ENCODE results near the gene NME7.

Gene NME7

DNA sequence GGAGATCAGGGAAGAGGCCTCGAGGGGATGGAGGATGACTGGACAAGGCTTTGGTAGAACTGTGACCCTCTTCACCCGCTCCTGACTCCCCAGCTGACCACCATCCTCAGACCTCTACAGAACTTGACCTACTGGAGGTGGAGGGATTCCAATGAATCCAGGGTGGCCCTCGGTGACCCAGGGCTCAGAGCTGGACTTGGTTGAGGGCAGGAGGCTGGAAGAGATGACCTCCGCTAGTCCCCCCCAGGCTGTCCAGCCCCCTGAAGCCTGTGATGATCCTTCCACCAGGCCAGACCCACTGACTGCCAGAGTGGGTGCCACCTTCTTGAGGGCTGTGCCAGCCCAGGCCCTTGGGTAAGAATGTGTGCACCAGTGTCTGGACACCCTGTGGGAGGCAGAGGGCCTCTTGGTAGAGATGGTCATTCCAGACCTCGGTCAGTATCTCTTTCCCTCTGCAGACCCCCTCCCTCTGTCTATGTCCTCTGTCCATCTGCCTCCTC lies 216.2 kb downstream of the NME7 start:
- Histone ChIP-seq H3K79me2 (ENCODE audit: insufficient read depth, low read length) (no peaks in the 10 kb centered on the region), H3K9ac (ENCODE audit: low read depth, low read length, poor library complexity, severe bottlenecking) (no peak overlapping the region), H3K4me1 (ENCODE audit: insufficient read depth, low read length, poor library complexity, severe bottlenecking) (peaks cover 8% of the 10 kb centered on the region), H3K9me3 (ENCODE audit: insufficient read depth, low read depth, low read length) (no peaks in the 10 kb centered on the region), H3F3A (ENCODE audit: low read depth) (no peaks in the 10 kb centered on the region), H3K36me3 (ENCODE audit: insufficient read depth, low read length) (no peaks in the 10 kb centered on the region), H3K4me2 (ENCODE audit: low read depth, low read length, poor library complexity, severe bottlenecking) (no peak overlapping the region), H3K9me2 (replicated peaks; ENCODE audit: low read depth, low read length) (no peaks in the 10 kb centered on the region), H3K4me3 (ENCODE audit: low read length, poor library complexity, severe bottlenecking) (no peak overlapping the region), H3K27me3 (ENCODE audit: insufficient read depth, low read length, poor library complexity, severe bottlenecking) (no peaks in the 10 kb centered on the region), H2AFZ (ENCODE audit: low read length) (no peak overlapping the region), H4K20me1 (ENCODE audit: insufficient read depth, low read length, poor library complexity, severe bottlenecking) (no peaks in the 10 kb centered on the region)
- TF ChIP-seq, protein P1, sequence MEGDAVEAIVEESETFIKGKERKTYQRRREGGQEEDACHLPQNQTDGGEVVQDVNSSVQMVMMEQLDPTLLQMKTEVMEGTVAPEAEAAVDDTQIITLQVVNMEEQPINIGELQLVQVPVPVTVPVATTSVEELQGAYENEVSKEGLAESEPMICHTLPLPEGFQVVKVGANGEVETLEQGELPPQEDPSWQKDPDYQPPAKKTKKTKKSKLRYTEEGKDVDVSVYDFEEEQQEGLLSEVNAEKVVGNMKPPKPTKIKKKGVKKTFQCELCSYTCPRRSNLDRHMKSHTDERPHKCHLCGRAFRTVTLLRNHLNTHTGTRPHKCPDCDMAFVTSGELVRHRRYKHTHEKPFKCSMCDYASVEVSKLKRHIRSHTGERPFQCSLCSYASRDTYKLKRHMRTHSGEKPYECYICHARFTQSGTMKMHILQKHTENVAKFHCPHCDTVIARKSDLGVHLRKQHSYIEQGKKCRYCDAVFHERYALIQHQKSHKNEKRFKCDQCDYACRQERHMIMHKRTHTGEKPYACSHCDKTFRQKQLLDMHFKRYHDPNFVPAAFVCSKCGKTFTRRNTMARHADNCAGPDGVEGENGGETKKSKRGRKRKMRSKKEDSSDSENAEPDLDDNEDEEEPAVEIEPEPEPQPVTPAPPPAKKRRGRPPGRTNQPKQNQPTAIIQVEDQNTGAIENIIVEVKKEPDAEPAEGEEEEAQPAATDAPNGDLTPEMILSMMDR (conservative IDR thresholded peaks at IDR 0.05; ENCODE audit: low read length), result no peak
- no peak for TF ChIP-seq EZH2phosphoT487 (IDR thresholded peaks at IDR 0.05; ENCODE audit: borderline replicate concordance)

- no peaks in the 10 kb centered on the region for H3K36me3 ChIP-seq (ENCODE audit: insufficient read depth, low read length)
- H3K4me1 ChIP-seq (ENCODE audit: insufficient read depth, low read length, poor library complexity, severe bottlenecking), result peaks cover 8% of the 10 kb centered on the region
- H3K9ac ChIP-seq (ENCODE audit: low read depth, low read length, poor library complexity, severe bottlenecking), result no peak overlapping the region
- H4K20me1 ChIP-seq (ENCODE audit: insufficient read depth, low read length, poor library complexity, severe bottlenecking), result no peaks in the 10 kb centered on the region
- no peaks in the 10 kb centered on the region for H3K27me3 ChIP-seq (ENCODE audit: insufficient read depth, low read length, poor library complexity, severe bottlenecking)
- no peaks in the 10 kb centered on the region for H3K9me2 ChIP-seq (replicated peaks; ENCODE audit: low read depth, low read length)
- no peaks in the 10 kb centered on the region for H3K9me3 ChIP-seq (ENCODE audit: insufficient read depth, low read depth, low read length)
- no peak overlapping the region for H2AFZ ChIP-seq (ENCODE audit: low read length)
- no peaks in the 10 kb centered on the region for H3F3A ChIP-seq (ENCODE audit: low read depth)
- H3K4me3 ChIP-seq (ENCODE audit: low read length, poor library complexity, severe bottlenecking), result no peak overlapping the region
- TF ChIP-seq EZH2phosphoT487 (IDR thresholded peaks at IDR 0.05; ENCODE audit: borderline replicate concordance), result no peak
- TF ChIP-seq, protein P1 (conservative IDR thresholded peaks at IDR 0.05; ENCODE audit: low read length), result no peak
- H3K4me2 ChIP-seq (ENCODE audit: low read depth, low read length, poor library complexity, severe bottlenecking), result no peak overlapping the region
- H3K79me2 ChIP-seq (ENCODE audit: insufficient read depth, low read length), result no peaks in the 10 kb centered on the region
These were observed 216.8 kb downstream of the NME7 start for GRCh38 chr1:169150641-169151337.

DNA sequence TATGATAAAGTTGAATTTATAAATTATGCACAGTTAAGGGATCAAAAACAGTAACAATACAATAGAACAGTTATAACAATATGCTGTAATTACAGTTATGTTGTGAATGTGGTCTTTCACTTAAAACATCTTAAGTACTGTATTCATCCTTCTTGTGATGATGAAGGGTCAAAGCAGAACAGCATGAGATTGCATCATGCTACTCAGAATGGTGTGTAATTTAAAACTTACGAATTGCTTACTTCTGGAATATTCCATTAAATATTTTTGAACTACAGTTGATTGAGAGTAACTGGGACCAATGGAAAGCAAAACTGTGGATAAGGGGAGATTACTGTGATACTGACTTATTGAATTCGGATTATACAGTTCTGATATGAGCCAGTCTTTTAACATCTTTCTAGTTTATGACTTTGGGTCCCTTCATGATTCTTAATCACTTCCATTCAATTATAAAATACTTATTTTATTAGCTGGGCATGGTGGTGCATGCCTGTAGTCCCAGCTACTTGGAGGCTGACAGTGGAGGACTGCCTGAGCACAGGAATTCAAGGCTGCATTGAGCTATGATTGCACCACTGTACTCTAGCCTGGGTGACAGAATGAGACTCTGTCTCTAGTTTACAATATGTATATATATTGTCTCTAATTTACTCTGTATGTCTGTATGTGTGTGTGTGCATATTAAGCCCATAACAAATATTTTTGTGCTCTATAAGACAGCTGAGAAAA lies 217.9 kb downstream of the NME7 start:
- H3K27me3 ChIP-seq (ENCODE audit: insufficient read depth, low read length, poor library complexity, severe bottlenecking), result no peaks in the 10 kb centered on the region
- no peaks in the 10 kb centered on the region for H3K36me3 ChIP-seq (ENCODE audit: insufficient read depth, low read length)
- no peak overlapping the region for H2AFZ ChIP-seq (ENCODE audit: low read length)
- no peaks in the 10 kb centered on the region for H3K9me2 ChIP-seq (replicated peaks; ENCODE audit: low read depth, low read length)
- no peaks in the 10 kb centered on the region for H3K79me2 ChIP-seq (ENCODE audit: insufficient read depth, low read length)
- TF ChIP-seq, protein P1 (conservative IDR thresholded peaks at IDR 0.05; ENCODE audit: low read length), result no peak
- TF ChIP-seq EZH2phosphoT487 (IDR thresholded peaks at IDR 0.05; ENCODE audit: borderline replicate concordance), result no peak
- no peaks in the 10 kb centered on the region for H4K20me1 ChIP-seq (ENCODE audit: insufficient read depth, low read length, poor library complexity, severe bottlenecking)
- H3K4me3 ChIP-seq (ENCODE audit: low read length, poor library complexity, severe bottlenecking), result no peak overlapping the region
- H3K9me3 ChIP-seq (ENCODE audit: insufficient read depth, low read depth, low read length), result no peaks in the 10 kb centered on the region
- H3K9ac ChIP-seq (ENCODE audit: low read depth, low read length, poor library complexity, severe bottlenecking), result no peak overlapping the region
- H3K4me1 ChIP-seq (ENCODE audit: insufficient read depth, low read length, poor library complexity, severe bottlenecking), result peaks cover 8% of the 10 kb centered on the region
- H3K4me2 ChIP-seq (ENCODE audit: low read depth, low read length, poor library complexity, severe bottlenecking), result no peak overlapping the region
- no peaks in the 10 kb centered on the region for H3F3A ChIP-seq (ENCODE audit: low read depth)

All from Loucy (cell line).